ENCODE results near the gene LTA4H.
A peak's percentile ranks its signal among the peaks of the same experiment; 100 is the strongest.

LTA4H gene

GRCh38 chr12:96033549-96034389 lies 1.6 kb downstream of the LTA4H start:
- DNase-seq, result no peak

- no peak for DNase-seq
These were observed 5.6 kb downstream of the LTA4H start for GRCh38 chr12:96029826-96030225.

GRCh38 chr12:96028538-96028937 lies 6.8 kb downstream of the LTA4H start:
- DNase-seq, result no peak

GRCh38 chr12:96026331-96026730 lies 9.1 kb downstream of the LTA4H start:
- DNase-seq, result no peak

GRCh38 chr12:96025518-96025917 lies 9.9 kb downstream of the LTA4H start:
- DNase-seq, result no peak

- DNase-seq, result no peak
These were observed 14.9 kb downstream of the LTA4H start for GRCh38 chr12:96020314-96021003.

GRCh38 chr12:96015672-96016071 lies 19.7 kb downstream of the LTA4H start:
- DNase-seq, result no peak

- no peak for DNase-seq
These were observed 20.3 kb downstream of the LTA4H start for GRCh38 chr12:96014943-96015599.

- DNase-seq, result no peak
These were observed 27.7 kb downstream of the LTA4H start for GRCh38 chr12:96007729-96008128.

GRCh38 chr12:96006727-96007126 lies 28.7 kb downstream of the LTA4H start:
- no peak for DNase-seq

- DNase-seq, result no peak
These were observed 34.5 kb downstream of the LTA4H start for GRCh38 chr12:96000858-96001257.

- no peak for DNase-seq
These were observed 35.9 kb downstream of the LTA4H start for GRCh38 chr12:95999484-95999883.

- peak; percentile 4 for DNase-seq
These were observed 36.6 kb downstream of the LTA4H start for GRCh38 chr12:95998611-95999286.

GRCh38 chr12:95997911-95998510 lies 37.4 kb downstream of the LTA4H start:
- no peak for DNase-seq

GRCh38 chr12:95997276-95997675 lies 38.1 kb downstream of the LTA4H start:
- DNase-seq, result no peak

- DNase-seq, result no peak
These were observed 39.2 kb downstream of the LTA4H start, which contains the start of gene HAL for GRCh38 chr12:95996034-95996658. TSS of gene HAL (minus strand) at chr12:95996344. CDS start at chr12:95995910, 434 bp downstream.

GRCh38 chr12:95995238-95996031 lies 40.0 kb downstream of the LTA4H start:
- no peak for DNase-seq

GRCh38 chr12:95994476-95994875 lies 40.9 kb downstream of the LTA4H start:
- DNase-seq, result no peak

GRCh38 chr12:95993907-95994306 lies 41.5 kb downstream of the LTA4H start:
- no peak for DNase-seq

- DNase-seq, result no peak
These were observed 45.3 kb downstream of the LTA4H start for GRCh38 chr12:95990136-95990535.

GRCh38 chr12:95989504-95990123 lies 45.8 kb downstream of the LTA4H start:
- no peak for DNase-seq
